CD4-positive, alpha-beta T cell treated with Interferon alpha-2 for 1 hour (primary cell): ENCODE data around the gene PARN.

ENCODE experiments used
- DNase-seq, 2 donors: peaks; one replicate each; pipeline ENCODE4 v3.0.0-alpha.2; 2020 to 2022

The PARN gene

DNA sequence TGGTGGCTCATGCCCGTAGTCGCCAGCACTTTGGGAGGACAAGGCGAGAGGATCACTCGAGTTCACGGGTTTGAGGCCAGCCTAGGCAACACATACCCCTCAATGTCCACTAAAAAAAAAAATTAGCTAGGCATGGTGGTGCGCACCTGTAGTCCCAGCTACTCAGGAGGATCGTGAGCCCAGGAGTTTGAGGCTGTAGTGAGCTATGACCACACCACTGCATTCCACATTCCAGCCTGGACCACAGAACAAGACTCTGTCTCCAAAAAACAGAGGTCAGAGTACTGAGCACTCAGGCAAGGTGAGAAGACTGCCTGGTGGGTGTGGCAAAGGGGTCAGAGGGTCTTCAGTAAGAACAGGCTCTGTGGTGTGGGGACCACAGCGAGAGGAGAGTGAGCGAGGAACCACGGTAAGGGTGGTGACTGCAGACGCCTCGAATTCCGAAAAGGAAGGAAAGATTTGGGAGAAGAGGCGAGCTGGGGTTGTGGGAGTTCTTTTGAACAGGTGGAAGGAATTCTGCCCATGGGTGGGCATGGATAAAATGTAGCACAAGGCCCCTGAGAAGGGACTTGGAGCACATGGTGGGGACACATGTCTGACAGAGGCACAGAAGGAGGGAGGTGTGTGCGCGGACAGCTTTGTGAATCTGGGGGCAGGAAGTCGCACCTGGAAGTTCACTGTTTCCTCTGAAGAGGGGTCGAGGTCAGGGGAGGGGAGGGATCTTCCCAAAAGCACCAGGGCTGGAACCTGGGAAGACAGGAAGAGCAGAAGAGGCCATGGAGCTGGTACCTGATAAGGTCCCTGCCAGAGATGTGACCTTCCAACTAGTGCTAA, 134.6 kb downstream of the PARN start:
- no peak for DNase-seq

DNA sequence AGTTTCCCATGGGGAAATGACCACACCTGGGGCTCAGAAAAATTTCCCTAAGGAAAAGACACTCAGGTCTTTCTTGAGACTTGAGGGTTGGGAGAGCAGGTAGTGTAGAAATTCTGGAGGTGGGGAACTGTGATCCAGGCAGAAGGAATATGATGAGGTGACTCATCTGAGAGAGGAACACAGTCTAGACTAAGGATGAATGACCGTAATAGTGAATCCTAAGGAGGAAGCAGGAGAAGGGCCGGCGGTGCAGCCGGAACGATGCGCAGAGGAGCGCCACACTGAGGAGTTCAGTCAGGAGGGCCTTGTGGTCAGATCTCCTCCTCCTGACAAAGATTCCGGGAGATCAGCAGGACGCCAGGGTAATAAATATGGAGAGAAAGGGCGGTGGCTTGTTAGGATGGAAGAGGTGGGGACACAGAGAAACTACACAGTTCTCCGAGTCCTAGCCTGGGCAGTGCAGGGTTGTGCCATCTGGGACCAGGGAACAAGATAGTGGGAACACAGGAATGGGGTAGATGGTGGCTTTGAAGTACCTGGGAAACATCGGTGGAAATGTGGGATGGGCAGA, 135.6 kb downstream of the PARN start:
- no peak for DNase-seq

DNA sequence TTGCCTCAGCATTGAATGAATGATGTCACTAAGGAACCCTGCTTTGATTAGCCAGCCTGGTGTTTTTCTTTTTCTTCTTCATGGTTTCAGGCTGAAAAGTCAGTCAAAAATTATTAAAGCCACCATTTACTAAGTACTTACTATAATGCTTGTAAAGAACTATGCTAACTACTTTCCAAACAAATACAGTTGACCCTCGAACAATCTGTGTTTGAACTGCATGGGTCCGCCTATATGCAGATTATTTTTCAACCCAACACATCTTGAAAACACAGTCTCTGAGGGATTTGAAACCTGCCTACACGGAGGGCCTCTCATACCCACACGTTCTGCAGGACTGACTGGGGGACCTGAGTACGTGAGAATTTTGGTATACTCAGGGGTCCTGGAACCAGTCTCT, 136.3 kb downstream of the PARN start:
- no peak for DNase-seq

DNA sequence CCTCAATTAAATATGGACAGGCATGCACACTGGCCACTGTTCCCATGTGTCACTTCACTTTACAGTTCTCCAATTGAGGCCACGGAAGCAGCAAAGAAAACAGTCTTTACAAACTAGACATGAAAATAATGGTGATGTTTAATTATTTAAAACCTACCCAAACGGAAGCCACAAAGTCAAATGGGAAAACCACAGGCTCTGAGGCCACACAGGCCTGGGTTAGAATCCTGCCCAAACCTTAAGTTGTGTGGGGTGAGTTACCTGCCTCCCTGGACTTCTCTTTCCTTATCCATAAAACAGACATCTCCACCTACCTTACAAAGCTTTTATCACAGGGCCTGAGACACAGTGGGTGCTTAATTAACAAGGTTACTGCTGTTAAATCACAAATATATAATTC, 137.4 kb downstream of the PARN start:
- DNase-seq = no peak

DNA sequence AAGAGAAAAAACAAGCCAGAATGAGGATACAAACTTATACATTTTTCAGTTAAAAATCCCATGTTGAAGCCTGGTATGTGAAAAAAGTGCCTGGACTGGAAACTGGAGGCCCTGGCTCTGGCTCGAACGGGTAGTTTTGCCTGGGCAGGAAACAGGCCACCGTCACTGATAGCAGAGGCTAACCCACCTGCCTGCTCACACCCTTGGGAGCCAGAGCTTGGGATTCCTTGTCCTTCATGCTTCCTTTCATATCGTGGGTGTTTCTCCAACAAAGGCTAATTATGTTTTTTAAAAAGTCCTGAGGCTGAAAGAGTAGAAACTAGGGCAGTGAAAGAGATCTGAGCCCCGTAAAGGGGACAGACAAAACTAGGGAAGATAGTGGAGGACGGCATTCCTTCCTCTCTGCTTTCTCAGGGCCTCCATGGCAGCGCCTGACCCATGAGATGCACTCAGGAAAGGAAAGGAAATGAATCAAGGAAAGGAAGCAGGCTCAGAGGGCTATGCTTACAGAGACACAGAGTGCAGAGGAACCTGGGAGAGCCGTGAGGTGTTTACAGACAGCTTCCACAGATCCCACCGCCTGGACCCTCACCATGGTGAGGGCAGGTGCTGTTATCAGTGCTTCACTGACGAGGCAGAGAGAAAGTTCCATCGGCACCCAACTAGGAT, 138.1 kb downstream of the PARN start:
- DNase-seq = no peak

DNA sequence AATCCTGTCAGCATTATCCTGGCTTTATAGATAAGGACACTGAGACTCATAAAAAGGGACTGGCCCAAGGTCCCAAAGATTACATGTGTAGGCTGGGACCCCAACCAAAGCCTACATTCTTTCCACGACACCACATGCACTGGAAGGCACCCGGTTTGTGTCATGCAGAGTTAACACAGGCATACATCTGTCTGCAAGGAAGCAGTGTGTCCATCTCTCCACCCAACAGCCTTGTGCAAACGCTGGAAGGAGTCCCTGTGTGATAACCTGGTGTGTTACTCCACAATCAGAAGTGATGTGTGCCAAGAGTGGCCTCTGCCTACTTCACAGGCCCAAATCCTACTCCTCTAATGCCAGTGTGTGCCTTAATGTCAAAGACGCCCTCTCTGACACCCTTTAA, 139.8 kb downstream of the PARN start:
- DNase-seq = no peak

DNA sequence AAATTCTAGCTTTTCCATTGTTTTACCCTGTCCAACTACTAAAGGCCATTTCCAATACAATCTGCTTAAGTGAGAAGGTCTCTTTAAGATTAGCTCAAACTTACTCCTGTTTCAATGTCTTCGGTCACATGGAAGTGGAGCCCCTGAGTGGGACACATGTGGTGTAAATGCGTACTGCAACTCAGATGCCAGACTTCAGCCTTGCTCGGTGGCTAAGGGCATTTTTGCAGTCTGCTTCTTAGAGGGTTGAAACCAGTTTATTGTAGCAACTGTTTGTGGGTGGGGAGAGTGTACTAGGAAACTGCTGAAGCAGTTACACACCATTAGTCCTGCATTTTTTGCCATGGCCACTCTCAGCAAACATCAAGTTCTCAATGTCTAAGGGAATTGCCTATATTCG, 140.6 kb downstream of the PARN start:
- no peak for DNase-seq

DNA sequence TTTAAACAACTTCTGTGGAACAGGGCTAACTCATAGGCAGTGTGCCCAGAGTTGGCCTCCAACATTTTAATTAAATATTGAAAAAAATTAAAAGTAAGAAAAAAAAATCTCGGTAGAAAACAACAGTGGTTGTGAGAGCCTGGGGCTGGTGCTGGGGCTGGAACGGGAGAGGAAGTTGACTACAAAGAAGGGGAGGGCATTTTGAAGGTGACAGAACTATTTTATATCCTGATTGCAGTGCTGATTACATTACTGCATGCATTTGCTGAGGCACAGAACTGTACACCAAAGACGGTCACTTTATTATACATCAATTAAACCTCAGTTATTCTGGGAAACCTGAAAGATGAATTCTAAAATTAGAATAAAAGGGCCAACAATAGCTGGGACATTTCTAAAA, 142.5 kb downstream of the PARN start:
- DNase-seq = peak in 1 of 2 donors; percentile 3

DNA sequence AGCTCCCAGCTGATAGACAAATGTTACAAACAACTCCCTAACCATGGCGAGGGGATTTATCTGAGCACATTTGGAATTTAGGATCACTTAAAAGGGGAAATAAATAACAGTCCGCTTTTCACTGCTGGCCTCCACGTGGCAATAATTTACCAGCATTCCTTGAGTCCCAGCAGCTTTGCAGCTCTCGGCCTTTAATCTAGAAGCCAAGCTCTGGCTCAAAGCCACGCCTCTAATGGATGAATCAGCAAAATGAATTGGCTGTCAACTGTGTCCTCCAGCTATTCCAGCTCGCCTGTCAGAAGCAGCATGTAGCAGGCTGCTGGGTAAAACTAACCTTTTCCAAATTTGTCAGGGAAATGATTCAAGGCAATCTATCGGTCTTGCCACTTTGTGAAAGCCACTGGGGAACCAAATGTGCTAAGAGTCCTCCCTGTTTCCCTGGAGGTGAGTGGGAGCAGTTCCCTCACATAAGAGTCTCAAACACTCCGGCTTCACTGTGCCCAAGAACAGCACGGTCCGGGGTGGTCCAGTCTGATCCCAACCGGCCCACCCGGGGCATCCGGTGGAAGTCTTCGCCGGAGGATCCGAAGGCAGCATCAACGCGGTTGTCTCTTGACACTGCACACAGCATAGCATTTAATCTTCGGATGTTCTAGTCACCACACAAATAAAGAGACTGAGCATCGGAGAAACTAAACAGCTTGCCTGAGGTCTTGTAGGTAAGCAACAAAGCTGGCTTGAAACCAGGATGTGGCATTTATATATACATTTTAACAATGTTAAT, 143.3 kb downstream of the PARN start:
- no peak for DNase-seq

DNA sequence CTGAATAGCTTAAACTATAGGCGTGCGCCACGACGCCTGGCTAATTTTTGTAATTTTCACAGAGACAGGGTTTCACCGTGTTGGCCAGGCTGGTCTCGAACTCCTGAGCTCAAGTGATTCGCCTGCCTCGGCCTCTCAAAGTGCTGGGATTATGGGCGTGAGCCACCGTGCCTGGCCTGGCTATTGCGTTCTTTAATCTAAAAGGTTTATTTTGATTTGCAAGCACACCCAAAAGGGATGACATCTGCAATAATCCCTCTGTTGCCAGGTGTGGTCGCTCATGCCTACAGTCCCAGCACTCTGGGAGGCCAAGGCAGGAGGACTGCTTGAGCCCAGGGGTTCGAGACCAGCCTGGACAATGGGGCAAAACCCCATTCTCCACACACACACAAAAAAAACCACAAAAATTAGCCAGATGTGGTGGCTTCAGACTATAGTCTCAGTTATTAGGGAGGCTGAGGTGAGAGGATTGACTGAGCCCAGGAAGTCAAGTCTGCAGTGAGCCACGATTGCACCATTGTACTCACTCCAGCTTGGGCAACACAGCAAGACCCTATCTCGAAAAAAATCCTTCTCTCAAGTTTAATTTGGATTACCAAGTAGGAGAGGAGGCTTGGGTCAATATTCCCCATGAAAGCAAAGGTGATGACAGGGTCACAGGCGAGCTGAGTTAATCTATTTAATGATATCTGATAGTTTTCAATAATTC, 144.1 kb downstream of the PARN start:
- DNase-seq = no peak

DNA sequence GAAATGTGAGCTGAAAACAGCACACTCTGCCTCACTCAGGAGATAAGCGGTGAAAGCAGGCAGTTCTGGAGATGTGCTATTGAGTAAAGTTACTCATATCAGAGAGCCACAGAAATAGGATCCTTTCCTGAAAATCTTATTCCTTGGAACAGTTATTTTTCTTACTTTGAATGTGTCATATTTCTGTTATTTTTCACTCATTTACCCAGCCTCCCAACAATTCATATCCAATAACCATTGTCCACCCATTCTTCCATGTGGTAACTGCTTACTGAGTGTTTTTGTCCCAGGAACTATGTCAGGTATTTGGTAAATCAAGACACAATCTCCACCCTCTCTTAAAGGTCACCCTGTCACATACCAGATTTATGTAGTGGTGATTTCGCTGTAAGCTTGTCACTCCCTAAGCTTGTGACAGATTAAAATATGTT, 144.9 kb downstream of the PARN start:
- DNase-seq = no peak

DNA sequence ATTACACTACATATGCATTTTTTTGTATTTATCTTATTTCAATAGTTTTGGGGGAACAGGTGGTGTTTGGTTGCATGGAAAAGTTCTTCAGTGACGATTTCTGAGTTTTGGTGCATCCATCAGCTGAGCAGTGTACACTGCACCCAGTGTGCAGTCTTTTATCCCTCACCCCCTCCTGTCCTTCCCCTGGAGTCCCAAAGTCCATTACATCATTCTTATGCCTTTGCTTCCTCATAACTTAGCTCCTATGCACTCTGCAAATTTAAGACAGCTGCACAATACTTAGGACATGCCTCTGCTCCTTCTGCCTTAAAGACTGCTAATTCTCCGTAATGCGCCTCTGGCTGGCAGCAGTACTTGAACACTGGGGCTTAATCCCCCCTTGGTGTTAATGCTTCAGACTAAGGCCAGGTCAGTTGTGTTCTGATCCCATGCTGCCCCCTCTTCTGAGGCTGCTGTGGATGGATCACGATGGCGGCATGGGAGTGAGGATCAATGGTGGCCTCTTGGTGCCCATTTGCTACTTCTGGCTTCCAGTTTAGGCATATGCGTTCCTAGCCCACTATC, 146.2 kb downstream of the PARN start:
- DNase-seq = no peak

DNA sequence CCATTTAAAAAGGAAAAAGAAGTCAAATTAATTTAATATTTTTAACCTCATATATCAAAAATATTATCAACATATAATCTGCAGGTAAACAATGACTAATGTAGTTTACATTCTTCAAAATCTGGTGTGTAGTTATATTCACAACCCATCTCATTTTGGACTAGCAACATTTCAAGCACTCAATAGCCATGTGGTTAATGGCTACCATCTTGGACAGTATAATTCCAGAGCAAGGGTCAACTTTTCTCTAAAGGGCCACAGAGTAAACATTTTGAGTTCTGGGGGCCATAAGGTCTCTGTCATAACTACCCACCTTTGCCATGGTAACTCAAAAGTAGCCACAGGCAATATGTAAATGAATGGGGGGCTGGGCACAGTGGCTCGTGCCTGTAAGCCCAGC, 153.9 kb downstream of the PARN start:
- DNase-seq = no peak

DNA sequence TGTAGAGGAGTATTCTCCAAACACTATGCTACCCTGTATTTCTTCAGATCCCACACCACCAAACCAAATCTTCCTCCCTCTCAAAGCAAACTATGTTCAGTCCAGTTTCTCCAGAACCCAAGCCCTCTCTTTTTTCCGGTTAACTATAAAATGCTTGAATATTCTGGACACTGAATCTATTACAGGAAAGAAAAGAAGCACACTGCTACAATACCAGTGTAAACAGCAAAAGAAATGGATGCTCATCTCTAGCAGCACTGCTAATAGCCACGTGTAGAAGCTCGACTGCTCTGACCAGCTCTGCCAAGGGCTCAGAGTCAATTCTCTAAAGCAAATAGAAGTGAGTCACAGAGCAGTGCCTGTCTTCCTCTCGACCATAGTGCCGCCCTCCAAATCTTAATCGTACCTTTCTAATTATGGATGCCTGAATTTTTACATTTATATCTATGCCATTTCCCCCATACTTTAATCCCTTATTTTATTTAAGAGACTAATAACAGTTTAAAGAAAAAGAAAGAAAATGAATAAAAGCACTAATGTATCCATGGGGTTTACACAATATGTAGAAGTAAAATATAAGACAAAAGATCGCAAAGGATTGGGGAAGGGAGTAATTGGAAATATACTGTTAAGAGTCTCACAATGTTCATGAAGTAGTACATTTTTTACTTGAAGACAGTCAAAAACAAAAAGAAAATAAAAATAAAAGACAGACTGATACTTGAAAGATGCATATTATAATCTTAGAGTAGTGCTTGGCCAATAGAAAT, 154.5 kb downstream of the PARN start:
- DNase-seq = no peak

DNA sequence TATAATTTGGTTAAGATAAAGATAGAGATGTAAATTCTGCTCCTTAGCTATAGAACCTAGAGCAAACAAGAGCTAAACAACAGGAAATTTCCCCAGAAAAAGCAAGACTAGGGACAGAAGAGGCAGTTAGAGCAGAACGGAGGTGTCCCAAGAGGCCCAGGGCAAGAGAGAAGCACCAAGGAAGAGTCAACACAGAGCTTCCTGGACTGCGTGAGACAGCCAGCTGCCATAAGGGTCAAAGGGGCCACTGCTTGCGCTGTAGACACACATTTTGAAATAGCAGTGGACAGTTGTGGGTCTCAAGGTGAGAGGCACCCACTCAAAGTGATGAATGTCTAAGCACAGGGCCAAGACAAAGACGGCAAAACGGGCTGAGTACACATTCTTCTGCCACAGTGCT, 156.6 kb downstream of the PARN start:
- DNase-seq = no peak

DNA sequence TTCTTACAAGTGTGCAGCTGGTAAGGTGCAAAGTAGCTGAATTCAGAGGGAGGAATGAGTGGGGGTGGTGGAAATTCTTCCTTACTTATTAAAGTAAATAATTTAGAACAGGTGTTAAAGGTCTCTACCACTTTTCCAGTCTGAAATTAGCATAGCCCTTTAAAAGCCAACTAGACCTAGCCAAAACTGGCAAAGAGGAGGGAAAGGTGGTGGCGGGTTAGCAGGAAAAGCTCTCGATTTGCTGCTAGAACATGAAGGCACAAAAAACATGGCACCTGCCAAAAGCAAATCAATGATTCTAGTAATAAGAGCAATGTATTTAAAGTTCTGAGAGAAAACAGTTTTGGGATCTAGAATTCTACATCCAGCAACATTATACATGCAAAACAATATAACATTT, 157.7 kb downstream of the PARN start:
- DNase-seq = no peak

DNA sequence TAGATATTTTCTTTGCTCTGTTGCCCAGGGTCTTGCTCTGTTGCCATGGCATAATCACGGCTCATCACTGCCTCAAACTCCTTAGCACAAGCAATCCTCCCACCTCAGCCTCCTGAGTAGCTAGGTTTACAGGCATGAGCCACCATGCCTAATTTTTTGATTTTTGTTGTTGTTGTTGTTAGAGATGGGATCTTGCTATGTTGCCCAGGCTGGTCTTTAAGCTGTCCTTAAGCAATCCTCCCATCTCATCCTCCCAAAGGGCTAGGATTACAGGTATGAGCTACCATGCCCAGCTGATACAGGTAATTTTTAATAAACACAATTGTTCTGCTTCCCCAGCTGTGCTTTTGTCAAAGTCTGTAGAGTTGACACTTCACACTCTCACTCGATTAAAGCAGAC, 159.3 kb downstream of the PARN start:
- DNase-seq = no peak

DNA sequence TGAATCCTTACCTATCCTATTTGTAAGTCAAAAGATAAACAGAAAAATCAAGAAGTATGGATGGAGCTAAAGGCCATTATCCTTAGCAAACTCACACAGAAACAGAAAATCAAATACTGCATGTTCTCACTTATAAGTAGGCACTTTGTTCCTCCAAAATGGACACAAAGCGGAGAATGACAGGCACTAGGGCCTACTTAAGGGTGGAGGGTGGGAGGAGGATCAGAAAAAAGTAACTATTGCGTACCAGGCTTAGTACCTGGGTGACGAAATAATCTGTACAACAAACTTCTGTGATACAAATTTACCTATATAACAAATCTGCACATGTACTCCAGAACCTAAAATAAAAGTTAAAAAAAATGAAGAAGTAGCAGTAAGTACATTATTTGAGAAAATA, 164.3 kb downstream of the PARN start:
- DNase-seq = no peak

DNA sequence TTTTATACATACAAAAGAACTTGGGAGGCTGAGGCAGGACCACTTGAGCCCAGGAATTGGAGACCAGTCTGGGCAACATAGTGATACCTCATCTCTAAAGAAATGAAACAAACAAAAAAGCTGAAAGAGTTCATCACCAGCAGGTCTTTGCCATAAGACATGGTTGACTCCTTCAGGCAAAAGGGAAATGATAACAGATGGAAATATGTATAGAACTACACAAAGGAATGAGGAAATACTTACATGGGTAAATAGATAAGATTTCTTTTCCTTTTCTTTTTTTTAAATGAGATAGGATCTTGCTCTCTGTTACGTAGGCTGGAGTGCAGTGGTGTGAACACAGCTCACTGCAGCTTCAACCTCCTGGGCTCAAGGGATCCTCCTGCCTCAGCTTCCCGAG, 165.3 kb downstream of the PARN start:
- no peak for DNase-seq

DNA sequence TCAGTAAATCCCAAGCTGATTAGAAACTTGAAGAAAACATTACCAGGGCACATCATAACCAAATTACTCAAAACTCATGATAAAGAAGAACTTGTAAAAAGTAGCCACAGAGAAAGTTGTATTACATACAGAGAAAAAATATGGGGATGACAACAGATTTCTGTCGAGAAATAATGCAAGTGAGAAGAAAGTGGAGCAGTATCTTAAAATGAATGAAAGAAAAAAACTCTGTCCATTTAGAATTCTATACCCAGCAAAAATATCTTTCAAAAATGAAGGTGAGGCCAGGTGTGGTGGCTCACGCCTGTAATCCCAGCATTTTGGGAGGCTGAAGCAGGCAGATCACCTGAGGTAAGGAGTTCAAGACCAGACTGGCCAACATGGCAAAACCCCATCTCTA, 165.9 kb downstream of the PARN start:
- no peak for DNase-seq

DNA sequence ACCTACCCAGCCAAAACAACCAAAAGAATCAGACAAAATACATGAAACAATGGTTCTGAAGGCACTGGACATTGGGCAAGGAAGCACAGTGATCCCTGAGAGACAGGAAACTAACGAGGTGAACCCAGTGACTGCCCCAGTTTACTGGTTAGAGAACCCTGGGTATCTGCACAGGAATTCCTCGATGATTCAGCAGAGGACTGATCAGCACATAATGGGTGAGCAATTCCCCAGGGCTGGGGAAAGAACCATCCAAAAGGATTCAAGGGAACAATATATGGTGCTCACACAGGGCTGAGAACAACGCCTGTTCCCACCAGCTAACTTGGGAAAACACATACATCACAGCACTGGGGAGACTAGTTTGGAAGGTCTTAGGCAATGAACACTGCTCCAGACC, 167.2 kb downstream of the PARN start:
- DNase-seq = no peak

DNA sequence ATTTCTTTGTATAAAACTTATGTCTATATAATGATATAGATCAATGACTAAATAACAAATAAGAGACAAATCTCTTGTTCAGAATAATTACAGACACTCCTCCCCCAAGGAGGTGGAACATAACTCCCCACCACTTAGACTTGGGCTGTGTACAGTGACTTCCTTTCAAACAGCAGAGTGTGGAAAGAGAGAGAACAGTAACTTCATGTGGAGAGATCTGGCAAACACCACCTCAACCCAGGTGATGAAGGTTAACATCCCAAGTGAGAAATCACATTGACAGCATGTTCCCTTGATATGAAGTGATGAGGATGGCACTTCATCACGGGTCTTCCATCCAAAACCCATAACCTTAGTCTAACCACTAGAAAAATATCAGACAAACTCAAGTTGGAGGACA, 169.3 kb downstream of the PARN start:
- no peak for DNase-seq
